Activated CD4-positive, alpha-beta T cell treated with anti-CD3 and anti-CD28 coated beads for 36 hours (primary cell): ENCODE measurements around the gene GAB1. TPM values are rescaled to one million over a fixed set of nuclear protein-coding genes. Genes with fewer than 3 reads are reported as not detected.

Source experiments
- ATAC-seq: fragments of 200-7000 bp; cut with Tn5 transposase; one replicate; pipeline ENCODE4 v1.10.0; 2021; ENCODE audit warnings: mild to moderate bottlenecking, moderate library complexity
- CTCF ChIA-PET: fragments of 350-600 bp; sonication (Branson Sonifier 250); formaldehyde crosslinking; loops from one replicate; lab custom pipeline; 2021; ENCODE audit warnings: antibody characterized with exemption; lab: Charles Lee
- POLR2A ChIA-PET: fragments of 350-600 bp; sonication (Branson Sonifier 250); formaldehyde crosslinking; loops from one replicate; lab custom pipeline; 2021; ENCODE audit warnings: antibody characterized with exemption, inconsistent platforms; lab: Charles Lee
- DNase-seq: peaks from one replicate; pipeline ENCODE4 v3.0.0-alpha.2; 2020
- H3K27ac Mint-ChIP-seq: one replicate; pipeline ENCODE4 v1.8.0; 2021; ENCODE audit warnings: mixed read lengths
- H3K27me3 Mint-ChIP-seq: one replicate; pipeline ENCODE4 v1.8.0; 2021; ENCODE audit warnings: mixed read lengths
- H3K36me3 Mint-ChIP-seq: one replicate; pipeline ENCODE4 v1.8.0; 2021; ENCODE audit warnings: low read depth, mixed read lengths
- H3K4me1 Mint-ChIP-seq: one replicate; pipeline ENCODE4 v1.8.0; 2021; ENCODE audit warnings: mixed read lengths
- H3K4me3 Mint-ChIP-seq: one replicate; pipeline ENCODE4 v1.8.0; 2021; ENCODE audit warnings: mild to moderate bottlenecking, moderate library complexity, mixed read lengths
- H3K9me3 Mint-ChIP-seq: one replicate; pipeline ENCODE4 v1.8.0; 2021; ENCODE audit warnings: low read depth, mixed read lengths
- intact Hi-C, 2 experiments: fragments of 100-400 bp; cut with DNase I in 1 of 2; cut with micrococcal nuclease in 1 of 2; formaldehyde crosslinking; loops; one replicate each; pipeline versions ENCODE4 v1.14.2 to v1.15.1; 2022 to 2024; cut with DNase I, micrococcal nuclease
- total RNA-seq, 2 experiments: library from RNA; stranded (reverse); gene quantifications; one replicate each; pipeline ENCODE4 v1.2.3, GENCODE V29; 2021

The GAB1 gene
- total RNA-seq, 2 experiments from 2014 or later, result 0.35 to 0.48 TPM

- Mint-ChIP-seq H3K4me1 (no peaks in the 10 kb centered on the region), H3K36me3 (no peaks in the 10 kb centered on the region), H3K27me3 (peaks cover 7% of the 10 kb centered on the region), H3K27ac (no peak overlapping the region), H3K4me3 (no peak overlapping the region), H3K9me3 (no peaks in the 10 kb centered on the region)
- ATAC-seq (no peak), DNase-seq (no peak)
- intact Hi-C loops, result no loop called here
- ChIA-PET CTCF (interaction anchor here (0.7 kb wide), 1 partner anchor 346 kb away, joined by 3 read pairs; no protein-coding TSS in a partner anchor), POLR2A (no interaction called here)
These were observed 14.5 kb downstream of the GAB1 start for GRCh38 chr4:143351149-143351691.

GRCh38 chr4:143351774-143352451 is 15.2 kb downstream of the GAB1 start:
- intact Hi-C loops, result no loop called here
- no peak for DNase-seq
- Mint-ChIP-seq H3K27me3 (peaks cover 6% of the 10 kb centered on the region), H3K9me3 (no peaks in the 10 kb centered on the region), H3K4me1 (no peaks in the 10 kb centered on the region), H3K4me3 (no peak overlapping the region), H3K27ac (no peak overlapping the region), H3K36me3 (no peaks in the 10 kb centered on the region)
- CTCF ChIA-PET, result interaction anchor here (0.7 kb wide), 1 partner anchor 347 kb away, joined by 3 read pairs; no protein-coding TSS in a partner anchor
- POLR2A ChIA-PET, result no interaction called here
- no peak for ATAC-seq

- Mint-ChIP-seq H3K27ac (no peak overlapping the region), H3K4me1 (no peaks in the 10 kb centered on the region), H3K4me3 (no peak overlapping the region), H3K9me3 (no peaks in the 10 kb centered on the region), H3K36me3 (no peaks in the 10 kb centered on the region), H3K27me3 (peaks cover 2% of the 10 kb centered on the region)
- no peak for ATAC-seq
- intact Hi-C loops, result no loop called here
- DNase-seq, result no peak
- POLR2A ChIA-PET, result no interaction called here
- CTCF ChIA-PET, result no interaction called here
These were observed 16.0 kb downstream of the GAB1 start for GRCh38 chr4:143352720-143353119.

GRCh38 chr4:143353797-143354196 is 17.1 kb downstream of the GAB1 start:
- DNase-seq (no peak), ATAC-seq (no peak)
- intact Hi-C loops, result no loop called here
- H3K27ac Mint-ChIP-seq, result no peak overlapping the region
- H3K4me1 Mint-ChIP-seq, result peaks cover 5% of the 10 kb centered on the region
- no peaks in the 10 kb centered on the region for H3K36me3 Mint-ChIP-seq
- peaks cover 2% of the 10 kb centered on the region for H3K27me3 Mint-ChIP-seq
- CTCF ChIA-PET, result interaction anchor here (0.6 kb wide), 2 partner anchors 13 to 20 kb away, joined by 3 read pairs; no protein-coding TSS in a partner anchor
- POLR2A ChIA-PET, result no interaction called here
- H3K9me3 Mint-ChIP-seq, result no peaks in the 10 kb centered on the region
- H3K4me3 Mint-ChIP-seq, result no peak overlapping the region

- DNase-seq (no peak), ATAC-seq (no peak)
- Mint-ChIP-seq H3K4me3 (no peak overlapping the region), H3K27ac (no peak overlapping the region), H3K36me3 (no peaks in the 10 kb centered on the region), H3K27me3 (peaks cover 2% of the 10 kb centered on the region), H3K4me1 (peaks cover 17% of the 10 kb centered on the region), H3K9me3 (no peaks in the 10 kb centered on the region)
- intact Hi-C loops, result loop anchor here in 1 of 2 experiments (5.0 kb wide), 1 partner anchor 168 kb away; no protein-coding TSS in a partner anchor
- ChIA-PET POLR2A (no interaction called here), CTCF (no interaction called here)
These were observed 18.3 kb downstream of the GAB1 start for GRCh38 chr4:143354990-143355389.

- intact Hi-C loops, result loop anchor here in 1 of 2 experiments (5.0 kb wide), 1 partner anchor 168 kb away; no protein-coding TSS in a partner anchor
- H3K4me1 Mint-ChIP-seq, result peaks cover 20% of the 10 kb centered on the region
These were observed 19.0 kb downstream of the GAB1 start for GRCh38 chr4:143355540-143356217.

GRCh38 chr4:143356493-143356892 is 19.8 kb downstream of the GAB1 start:
- intact Hi-C loops, result loop anchor here in 1 of 2 experiments (5.0 kb wide), 1 partner anchor 169 kb away; no protein-coding TSS in a partner anchor
- Mint-ChIP-seq H3K27ac (no peak overlapping the region), H3K27me3 (no peaks in the 10 kb centered on the region), H3K9me3 (no peaks in the 10 kb centered on the region), H3K36me3 (no peaks in the 10 kb centered on the region), H3K4me3 (no peak overlapping the region), H3K4me1 (peaks cover 26% of the 10 kb centered on the region)
- CTCF ChIA-PET, result no interaction called here
- ATAC-seq (no peak), DNase-seq (no peak)
- POLR2A ChIA-PET, result no interaction called here

More at GRCh38 chr4:143355540-143356217, 19.0 kb downstream of the GAB1 start:
- H3K27me3 Mint-ChIP-seq, result no peaks in the 10 kb centered on the region
- ChIA-PET CTCF (no interaction called here), POLR2A (no interaction called here)
- H3K4me3 Mint-ChIP-seq, result no peak overlapping the region
- no peak overlapping the region for H3K27ac Mint-ChIP-seq
- DNase-seq (no peak), ATAC-seq (no peak)
- no peaks in the 10 kb centered on the region for H3K9me3 Mint-ChIP-seq
- no peaks in the 10 kb centered on the region for H3K36me3 Mint-ChIP-seq

GRCh38 chr4:143357161-143357845 is 20.6 kb downstream of the GAB1 start:
- no peaks in the 10 kb centered on the region for H3K36me3 Mint-ChIP-seq
- no peak for ATAC-seq
- no peaks in the 10 kb centered on the region for H3K9me3 Mint-ChIP-seq
- peak; percentile 33 for DNase-seq
- peaks cover 26% of the 10 kb centered on the region for H3K4me1 Mint-ChIP-seq
- POLR2A ChIA-PET, result no interaction called here
- CTCF ChIA-PET, result no interaction called here
- intact Hi-C loops, result loop anchor here in 1 of 2 experiments (5.0 kb wide), 1 partner anchor 170 kb away; no protein-coding TSS in a partner anchor
- no peaks in the 10 kb centered on the region for H3K27me3 Mint-ChIP-seq
- no peak overlapping the region for H3K27ac Mint-ChIP-seq
- no peak overlapping the region for H3K4me3 Mint-ChIP-seq

- Mint-ChIP-seq H3K27ac (peak overlapping the region; percentile 90), H3K9me3 (no peaks in the 10 kb centered on the region), H3K4me1 (peaks cover 27% of the 10 kb centered on the region), H3K4me3 (no peak overlapping the region), H3K27me3 (no peaks in the 10 kb centered on the region), H3K36me3 (no peaks in the 10 kb centered on the region)
- ChIA-PET POLR2A (no interaction called here), CTCF (interaction anchor here (1.1 to 1.8 kb wide), 2 partner anchors 8 to 14 kb away, joined by 3 to 4 read pairs; no protein-coding TSS in a partner anchor)
- intact Hi-C loops, result loop anchor here (2.0 to 5.0 kb wide), 2 partner anchors 171 to 174 kb away; partner anchors contain the start of gene USP38 (in 1 of the 2)
- DNase-seq, result no peak
- ATAC-seq, result no peak
These were observed 21.7 kb downstream of the GAB1 start for GRCh38 chr4:143358419-143358818.

- intact Hi-C loops, result loop anchor here (1.0 to 5.0 kb wide), 3 partner anchors 154 to 174 kb away; partner anchors contain the start of genes SMARCA5 (in 2 of the 2) and USP38 (in 1 of the 2)
- Mint-ChIP-seq H3K27me3 (no peaks in the 10 kb centered on the region), H3K9me3 (no peaks in the 10 kb centered on the region), H3K4me3 (peak overlapping the region; percentile 17), H3K36me3 (no peaks in the 10 kb centered on the region), H3K4me1 (peaks cover 27% of the 10 kb centered on the region), H3K27ac (peak overlapping the region; percentile 90)
- ATAC-seq, result peak; percentile 88
- CTCF ChIA-PET, result interaction anchor here (1.1 to 1.8 kb wide), 2 partner anchors 9 to 14 kb away, joined by 3 to 4 read pairs; no protein-coding TSS in a partner anchor
- DNase-seq, result peak; percentile 69
- POLR2A ChIA-PET, result no interaction called here
These were observed 22.4 kb downstream of the GAB1 start for GRCh38 chr4:143358923-143359643.
